Fibroblast of lung (primary cell): ENCODE results near the gene ABLIM2. TPM values are rescaled to one million over a fixed set of nuclear protein-coding genes. Genes with fewer than 3 reads are reported as not detected.

Source experiments
- DNase-seq, 2 donors: peaks; one replicate each; pipeline versions ENCODE4 v3.0.0 to v3.0.0-alpha.2; 2010; ENCODE audit warnings: low read depth in 2 of 2
- H2AFZ ChIP-seq: 2 replicates; pipeline ENCODE4 v1.5.1; 2012; ENCODE audit warnings: low read length, control low read depth, inconsistent platforms
- H3K27ac ChIP-seq: 2 replicates; pipeline ENCODE4 v1.5.1; 2011; ENCODE audit warnings: low read length, control low read depth; ENCODE audit not compliant: insufficient read depth
- H3K27me3 ChIP-seq: 2 replicates; pipeline ENCODE4 v1.5.1; 2011; ENCODE audit warnings: mild to moderate bottlenecking, low read length; ENCODE audit not compliant: control insufficient read depth, insufficient read depth
- H3K36me3 ChIP-seq: 2 replicates; pipeline ENCODE4 v1.5.1; 2011; ENCODE audit warnings: low read length; ENCODE audit not compliant: control insufficient read depth, insufficient read depth
- H3K4me1 ChIP-seq: 2 replicates; pipeline ENCODE4 v1.5.1; 2011; ENCODE audit warnings: low read length; ENCODE audit not compliant: control insufficient read depth, insufficient read depth; ENCODE audit errors: extremely low read depth
- H3K4me2 ChIP-seq: 2 replicates; pipeline ENCODE4 v1.5.1; 2011; ENCODE audit warnings: low read length, control low read depth; ENCODE audit not compliant: insufficient read depth; ENCODE audit errors: extremely low read depth
- H3K4me3 ChIP-seq, 4 experiments: fragments of 200-600 bp in 1 of 4; sonication (generic) in 1 of 4; replicated peaks in 1 of 4; 2 replicates each; pipeline ENCODE4 v1.5.1; 2011 to 2016; ENCODE audit warnings: low read length in 4 of 4, low read depth in 3 of 4, mild to moderate bottlenecking in 3 of 4, control low read depth in 2 of 4, inconsistent platforms in 1 of 4, mixed read lengths in 1 of 4; ENCODE audit not compliant: insufficient read depth in 1 of 4; ENCODE audit errors: control extremely low read depth in 1 of 4
- H3K79me2 ChIP-seq: 2 replicates; pipeline ENCODE4 v1.5.1; 2012; ENCODE audit warnings: mild to moderate bottlenecking, low read length, inconsistent platforms; ENCODE audit not compliant: control insufficient read depth, insufficient read depth
- H3K9ac ChIP-seq: 2 replicates; pipeline ENCODE4 v1.5.1; 2011; ENCODE audit warnings: mild to moderate bottlenecking, low read length, control low read depth; ENCODE audit not compliant: insufficient read depth
- H3K9me3 ChIP-seq: 2 replicates; pipeline ENCODE4 v1.5.1; 2012; ENCODE audit warnings: low read depth, low read length; ENCODE audit not compliant: control insufficient read depth, insufficient read depth
- H4K20me1 ChIP-seq: 2 replicates; pipeline ENCODE4 v1.5.1; 2011; ENCODE audit warnings: low read length; ENCODE audit not compliant: control insufficient read depth, insufficient read depth; ENCODE audit errors: extremely low read depth
- EZH2 ChIP-seq: IDR thresholded peaks from 2 replicates; pipeline ENCODE4 v1.5.1; 2012; ENCODE audit warnings: low read length, control low read depth, mild to moderate bottlenecking; ENCODE audit errors: missing control alignments
- polyA plus RNA-seq, 2 donors: library from polyadenylated mRNA; depleted of rRNA in 1 of 2; stranded (reverse) in 1 of 2; unstranded in 1 of 2; fragments of >200 nt; gene quantifications; 2 replicates each; pipeline ENCODE4 v1.2.1, GENCODE V29; 2011 to 2012; ENCODE audit warnings: missing spikeins in 1 of 2
- total RNA-seq: library from RNA; depleted of rRNA; stranded (reverse); fragments of >200 nt; gene quantifications from 2 replicates; pipeline ENCODE4 v1.2.1, GENCODE V29; 2014
- TF ChIP-seq, protein P1 (sequence below), 2 donors: IDR thresholded peaks in 1 of 2; conservative IDR thresholded peaks in 1 of 2; 1 replicate in 1 of 2; 2 replicates in 1 of 2; pipeline ENCODE4 v1.5.1; 2011 to 2012; ENCODE audit warnings: low read length in 2 of 2, control low read depth in 1 of 2, inconsistent platforms in 1 of 2, low read depth in 1 of 2, mild to moderate bottlenecking in 1 of 2

ABLIM2 gene
- total and polyA plus RNA-seq, 2 donors (not counting 1 experiment from before 2014, with no cell fraction given), result 0.66 to 2.6 TPM

DNA sequence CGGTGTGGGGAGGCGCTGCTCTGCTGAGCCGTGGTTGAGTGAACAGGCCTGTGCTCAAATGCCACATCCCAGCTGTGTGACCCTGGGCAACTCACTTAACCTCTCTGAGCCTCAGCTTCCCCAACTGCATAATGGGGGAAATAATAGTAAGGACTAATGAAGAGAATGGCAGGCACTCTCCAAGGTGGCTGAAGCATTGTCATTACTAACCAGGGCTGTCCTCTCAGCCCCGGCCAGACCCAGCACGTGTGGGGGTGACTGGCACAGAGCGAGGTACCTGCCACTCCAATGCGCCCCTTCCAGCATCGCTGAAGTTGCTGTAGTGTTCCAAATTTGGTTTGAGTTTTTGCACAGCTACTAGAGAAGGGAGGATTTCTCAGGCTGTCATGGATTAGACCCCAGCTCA lies 80.0 kb downstream of the ABLIM2 start:
- Histone ChIP-seq H3K27me3 (no peaks in the 10 kb centered on the region), H2AFZ (no peak overlapping the region), H3K27ac (no peak overlapping the region), H3K9ac (no peak overlapping the region), H3K36me3 (no peaks in the 10 kb centered on the region), H3K4me2 (no peak overlapping the region), H3K9me3 (no peaks in the 10 kb centered on the region), H3K4me1 (no peaks in the 10 kb centered on the region), H3K4me3 (no peak overlapping the region), H4K20me1 (no peaks in the 10 kb centered on the region), H3K79me2 (no peaks in the 10 kb centered on the region)
- TF ChIP-seq EZH2, result no peak
- TF ChIP-seq, protein P1, sequence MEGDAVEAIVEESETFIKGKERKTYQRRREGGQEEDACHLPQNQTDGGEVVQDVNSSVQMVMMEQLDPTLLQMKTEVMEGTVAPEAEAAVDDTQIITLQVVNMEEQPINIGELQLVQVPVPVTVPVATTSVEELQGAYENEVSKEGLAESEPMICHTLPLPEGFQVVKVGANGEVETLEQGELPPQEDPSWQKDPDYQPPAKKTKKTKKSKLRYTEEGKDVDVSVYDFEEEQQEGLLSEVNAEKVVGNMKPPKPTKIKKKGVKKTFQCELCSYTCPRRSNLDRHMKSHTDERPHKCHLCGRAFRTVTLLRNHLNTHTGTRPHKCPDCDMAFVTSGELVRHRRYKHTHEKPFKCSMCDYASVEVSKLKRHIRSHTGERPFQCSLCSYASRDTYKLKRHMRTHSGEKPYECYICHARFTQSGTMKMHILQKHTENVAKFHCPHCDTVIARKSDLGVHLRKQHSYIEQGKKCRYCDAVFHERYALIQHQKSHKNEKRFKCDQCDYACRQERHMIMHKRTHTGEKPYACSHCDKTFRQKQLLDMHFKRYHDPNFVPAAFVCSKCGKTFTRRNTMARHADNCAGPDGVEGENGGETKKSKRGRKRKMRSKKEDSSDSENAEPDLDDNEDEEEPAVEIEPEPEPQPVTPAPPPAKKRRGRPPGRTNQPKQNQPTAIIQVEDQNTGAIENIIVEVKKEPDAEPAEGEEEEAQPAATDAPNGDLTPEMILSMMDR (conservative IDR thresholded peaks at IDR 0.05 in 1 of 2, IDR thresholded peaks at IDR 0.05 in 1 of 2; ENCODE audit: low read depth in 1 of 2, low read length in 2 of 2), result no peak
- no peak for DNase-seq

DNA sequence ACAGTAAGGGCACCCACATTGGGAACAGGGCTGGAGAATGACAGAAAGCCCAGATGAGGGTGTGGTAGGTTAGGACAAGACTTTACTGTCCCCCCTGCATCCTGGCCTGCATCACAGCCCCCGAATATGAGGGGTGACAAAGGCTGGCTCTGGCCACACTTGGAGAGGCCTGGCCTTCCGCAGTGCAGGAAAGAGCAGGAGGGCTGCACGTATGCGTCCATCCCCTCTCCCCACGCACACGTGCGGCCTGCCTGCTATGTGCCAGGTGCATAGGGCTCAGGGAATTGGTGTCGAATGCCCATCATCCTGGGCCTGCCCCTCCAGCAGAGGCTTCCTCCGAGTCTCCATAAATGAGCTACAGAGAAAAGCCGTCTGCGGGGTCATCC lies 80.5 kb downstream of the ABLIM2 start:
- no peaks in the 10 kb centered on the region for H3K4me1 ChIP-seq
- no peak overlapping the region for H3K4me2 ChIP-seq
- no peaks in the 10 kb centered on the region for H3K9me3 ChIP-seq
- no peak overlapping the region for H3K27ac ChIP-seq
- no peaks in the 10 kb centered on the region for H3K36me3 ChIP-seq
- H3K27me3 ChIP-seq, result no peaks in the 10 kb centered on the region
- no peak overlapping the region for H3K9ac ChIP-seq
- TF ChIP-seq, protein P1 (conservative IDR thresholded peaks at IDR 0.05 in 1 of 2, IDR thresholded peaks at IDR 0.05 in 1 of 2; ENCODE audit: low read depth in 1 of 2, low read length in 2 of 2), result no peak
- TF ChIP-seq EZH2, result no peak
- no peak for DNase-seq
- no peaks in the 10 kb centered on the region for H3K79me2 ChIP-seq
- H2AFZ ChIP-seq, result no peak overlapping the region
- no peaks in the 10 kb centered on the region for H4K20me1 ChIP-seq
- H3K4me3 ChIP-seq, result no peak overlapping the region

DNA sequence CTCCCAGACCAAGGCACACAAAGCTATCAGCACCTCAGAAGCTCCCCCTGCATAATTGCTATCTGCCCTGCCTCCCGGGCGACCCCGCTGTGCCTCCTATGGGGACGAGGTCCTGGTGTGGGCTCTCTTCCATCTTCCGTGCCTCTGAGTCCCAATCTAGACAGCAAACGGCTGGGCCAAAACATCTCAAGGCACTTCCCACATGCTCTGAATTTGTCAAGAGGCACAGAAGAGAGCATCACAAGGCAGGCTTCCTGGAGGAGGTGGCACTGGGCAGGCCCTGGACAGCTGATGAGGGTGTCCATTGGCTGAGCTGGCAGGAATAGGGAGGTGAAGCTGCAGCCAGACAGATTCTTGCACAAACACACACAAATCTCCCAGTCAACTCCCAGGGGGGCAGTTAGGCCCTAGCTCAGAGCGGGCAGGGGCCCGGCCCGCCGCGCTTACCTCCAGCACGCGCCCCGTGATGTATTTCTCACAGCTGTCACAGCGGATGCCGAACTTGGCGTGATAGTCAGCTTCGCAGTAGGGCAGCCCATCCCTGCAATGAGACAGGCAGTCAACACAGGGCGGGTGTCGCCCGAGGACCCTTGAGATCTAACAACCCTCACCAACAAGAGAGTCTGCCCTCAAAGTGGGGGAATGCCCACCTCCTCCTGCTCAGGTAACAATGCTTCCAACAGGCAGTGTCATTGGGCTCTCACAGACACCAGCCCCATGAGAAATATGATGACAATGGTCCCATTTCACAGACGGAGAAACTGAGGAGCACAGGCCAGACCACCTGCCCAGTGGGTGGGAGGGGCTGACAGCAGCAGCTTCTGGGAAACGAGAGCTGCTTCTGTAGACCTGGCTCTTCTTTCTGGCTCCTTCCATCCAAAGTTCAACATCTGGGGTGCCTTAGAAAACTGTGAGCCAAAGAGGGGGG lies 81.2 kb downstream of the ABLIM2 start:
- H3K9me3 ChIP-seq, result no peaks in the 10 kb centered on the region
- H2AFZ ChIP-seq, result no peak overlapping the region
- no peaks in the 10 kb centered on the region for H3K4me1 ChIP-seq
- H3K4me2 ChIP-seq, result no peak overlapping the region
- H3K27ac ChIP-seq, result no peak overlapping the region
- H3K27me3 ChIP-seq, result no peaks in the 10 kb centered on the region
- no peak overlapping the region for H3K9ac ChIP-seq
- no peaks in the 10 kb centered on the region for H3K36me3 ChIP-seq
- H3K4me3 ChIP-seq, result no peak overlapping the region
- no peaks in the 10 kb centered on the region for H3K79me2 ChIP-seq
- no peak for DNase-seq
- H4K20me1 ChIP-seq, result no peaks in the 10 kb centered on the region
- no peak for TF ChIP-seq EZH2
- TF ChIP-seq, protein P1 (conservative IDR thresholded peaks at IDR 0.05 in 1 of 2, IDR thresholded peaks at IDR 0.05 in 1 of 2; ENCODE audit: low read depth in 1 of 2, low read length in 2 of 2), result no peak
